OCI-LY7 (cell line): ENCODE measurements around the gene CTNNA1.
"Not testable (repeated sequence)": the region's sequence is repeated elsewhere in the genome, so short reads cannot be mapped to it uniquely, and the experiment has no call there.

Experiments used
- EZH2phosphoT487 ChIP-seq: fragments of 200-600 bp; sonication (generic); IDR thresholded peaks from 2 replicates; pipeline ENCODE4 v1.6.1; 2018; ENCODE audit warnings: low read depth, borderline replicate concordance, mild to moderate bottlenecking, mixed run types, antibody characterized with exemption, low read length, moderate library complexity, mixed read lengths
- TF ChIP-seq, protein P1 (sequence below): fragments of 200-600 bp; sonication (generic); conservative IDR thresholded peaks from 2 replicates; pipeline ENCODE4 v1.5.1; 2014; ENCODE audit warnings: mild to moderate bottlenecking, antibody characterized with exemption, low read length, moderate library complexity, mixed read lengths

DNA sequence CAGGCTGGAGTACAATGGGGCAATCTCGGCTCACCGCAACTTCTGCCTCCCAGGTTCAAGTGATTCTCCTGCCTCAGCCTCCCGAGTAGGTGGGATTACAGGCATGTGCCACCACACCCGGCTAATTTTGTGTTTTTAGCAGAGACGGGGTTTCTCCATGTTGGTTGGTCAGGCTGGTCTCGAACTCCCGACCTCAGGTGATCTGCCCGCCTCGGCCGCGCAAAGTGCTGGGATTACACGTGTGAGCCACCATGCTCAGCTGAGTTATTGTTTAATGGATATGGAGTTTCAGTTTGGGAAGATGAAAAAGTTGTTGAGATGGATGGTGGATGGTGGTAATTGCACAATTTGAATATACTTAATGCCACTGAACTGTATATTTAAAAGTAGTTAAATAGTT lies 22.7 kb upstream of the CTNNA1 start:
- TF ChIP-seq, protein P1, sequence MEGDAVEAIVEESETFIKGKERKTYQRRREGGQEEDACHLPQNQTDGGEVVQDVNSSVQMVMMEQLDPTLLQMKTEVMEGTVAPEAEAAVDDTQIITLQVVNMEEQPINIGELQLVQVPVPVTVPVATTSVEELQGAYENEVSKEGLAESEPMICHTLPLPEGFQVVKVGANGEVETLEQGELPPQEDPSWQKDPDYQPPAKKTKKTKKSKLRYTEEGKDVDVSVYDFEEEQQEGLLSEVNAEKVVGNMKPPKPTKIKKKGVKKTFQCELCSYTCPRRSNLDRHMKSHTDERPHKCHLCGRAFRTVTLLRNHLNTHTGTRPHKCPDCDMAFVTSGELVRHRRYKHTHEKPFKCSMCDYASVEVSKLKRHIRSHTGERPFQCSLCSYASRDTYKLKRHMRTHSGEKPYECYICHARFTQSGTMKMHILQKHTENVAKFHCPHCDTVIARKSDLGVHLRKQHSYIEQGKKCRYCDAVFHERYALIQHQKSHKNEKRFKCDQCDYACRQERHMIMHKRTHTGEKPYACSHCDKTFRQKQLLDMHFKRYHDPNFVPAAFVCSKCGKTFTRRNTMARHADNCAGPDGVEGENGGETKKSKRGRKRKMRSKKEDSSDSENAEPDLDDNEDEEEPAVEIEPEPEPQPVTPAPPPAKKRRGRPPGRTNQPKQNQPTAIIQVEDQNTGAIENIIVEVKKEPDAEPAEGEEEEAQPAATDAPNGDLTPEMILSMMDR: not testable (repeated sequence)
- not testable (repeated sequence) for TF ChIP-seq EZH2phosphoT487
